Measurements from ENCODE around the gene KRTAP22-2.

- no peak for TF ChIP-seq OVOL3 (tag by site-specific recombination; IDR thresholded peaks at IDR 0.05)
- TF ChIP-seq CTCF (tag by site-specific recombination; IDR thresholded peaks at IDR 0.05): no peak
- TF ChIP-seq ZNF292 (tag by site-specific recombination; IDR thresholded peaks at IDR 0.05; ENCODE audit: borderline replicate concordance, low read depth): no peak
- TF ChIP-seq ZNF426 (tag by site-specific recombination; IDR thresholded peaks at IDR 0.05): no peak
- TF ChIP-seq ZBTB7A (tag by site-specific recombination; IDR thresholded peaks at IDR 0.05; ENCODE audit: low read depth): no peak
- no peak for TF ChIP-seq YY1 (tag by site-specific recombination; IDR thresholded peaks at IDR 0.05)
- no peak for TF ChIP-seq ZNF776 (tag by site-specific recombination; IDR thresholded peaks at IDR 0.05; ENCODE audit: borderline replicate concordance)
- TF ChIP-seq ZNF16 (tag by site-specific recombination; IDR thresholded peaks at IDR 0.05; ENCODE audit: low read depth): no peak
- TF ChIP-seq ZNF629 (tag by site-specific recombination; IDR thresholded peaks at IDR 0.05): no peak
- no peak for TF ChIP-seq PRDM1 (tag by site-specific recombination; IDR thresholded peaks at IDR 0.05)
- no peak for TF ChIP-seq ZNF704 (tag by site-specific recombination; IDR thresholded peaks at IDR 0.05)
- no peak for TF ChIP-seq ZBTB48 (tag by site-specific recombination; IDR thresholded peaks at IDR 0.05)
These were observed 44.7 kb upstream of the KRTAP22-2 start, which contains the start of gene KRTAP20-2 for GRCh38 chr21:30634906-30635305.

Measured in HEK293 (cell line).